Measurements from ENCODE around the gene CASP10. TPM values are rescaled to one million over a fixed set of nuclear protein-coding genes. Genes with fewer than 3 reads are reported as not detected.

CASP10 gene
- total and polyA plus RNA-seq, 2 of the 8 experiments (the other 6 are each of a cell fraction or from before 2014, with no cell fraction given) = 2.3 to 4.0 TPM

- 69% methylated on average over 4 of the region's 4 CpGs; no CpG with 5 or more reads in 1 of the 2 experiments for WGBS, 2 experiments (ENCODE audit: extremely low coverage in 1 of 2, insufficient coverage in 1 of 2, insufficient read length in 1 of 2, insufficient replicate concordance in 2 of 2, low coverage in 1 of 2, low lambda C conversion rate in 2 of 2, missing lambda C conversion rate in 1 of 2)
Observed at GRCh38 chr2:201246280-201246679, 63.3 kb downstream of the CASP10 start.

More at GRCh38 chr2:201246280-201246679, 63.3 kb downstream of the CASP10 start:
- H3K79me2 ChIP-seq (ENCODE audit: control insufficient read depth in 1 of 2, insufficient read depth in 2 of 2, low read length in 2 of 2) = no peaks in the 10 kb centered on the region
- H3K9me3 ChIP-seq (ENCODE audit: insufficient read depth in 2 of 2, low read depth in 1 of 2, low read length in 1 of 2) = no peaks in the 10 kb centered on the region
- no peak overlapping the region for H3K27ac ChIP-seq (ENCODE audit: low read depth, low read length)
- no peaks in the 10 kb centered on the region for H3K79me1 ChIP-seq (ENCODE audit: low read depth, low read length)
- no peak overlapping the region for H3K14ac ChIP-seq (ENCODE audit: insufficient read length)
- FAIRE-seq (no peak), DNase-seq (ENCODE audit: low read depth in 1 of 2, low spot score in 2 of 2) (no peak)
- H3K4me3 ChIP-seq (ENCODE audit: extremely low read depth in 1 of 4, insufficient read depth in 2 of 4, low read depth in 3 of 4, low read length in 4 of 4) = no peak overlapping the region
- H2AFZ ChIP-seq (ENCODE audit: low read length) = no peak overlapping the region
- ChIA-PET CTCF (ENCODE audit: partially characterized antibody) (interaction anchor here (1.5 to 1.6 kb wide), 2 partner anchors 14 to 29 kb away, joined by 5 to 7 read pairs; no protein-coding TSS in a partner anchor), POLR2A (ENCODE audit: partially characterized antibody) (no interaction called here)
- no peak overlapping the region for H3K9ac ChIP-seq (replicated peaks in 1 of 4; ENCODE audit: extremely low read depth in 1 of 4, low read depth in 3 of 4, low read length in 3 of 4)
- no peaks in the 10 kb centered on the region for H4K20me1 ChIP-seq (replicated peaks in 1 of 2; ENCODE audit: control insufficient read depth in 1 of 2, insufficient read depth in 2 of 2, low read length in 2 of 2)
- H3K4me1 ChIP-seq (replicated peaks in 1 of 4; ENCODE audit: control insufficient read depth in 3 of 4, insufficient read depth in 4 of 4, low read length in 3 of 4) = no peaks in the 10 kb centered on the region
- no peak overlapping the region for H2AK5ac ChIP-seq (ENCODE audit: low read depth, low read length)
- no peak overlapping the region for H2BK15ac ChIP-seq (ENCODE audit: low read length)
- no peak overlapping the region for H2BK12ac ChIP-seq (ENCODE audit: low read depth, low read length)
- no peaks in the 10 kb centered on the region for H3K27me3 ChIP-seq (replicated peaks in 1 of 4; ENCODE audit: control insufficient read depth in 3 of 4, extremely low read depth in 1 of 4, insufficient read depth in 3 of 4, low read length in 3 of 4)
- no peaks in the 10 kb centered on the region for H3K36me3 ChIP-seq (ENCODE audit: control insufficient read depth in 2 of 4, insufficient read depth in 4 of 4, low read length in 3 of 4)
- H4K91ac ChIP-seq (replicated peaks; ENCODE audit: insufficient read length, low read length) = no peak overlapping the region
- H3K4ac ChIP-seq (replicated peaks; ENCODE audit: insufficient read length, low read depth, low read length) = no peak overlapping the region
- H3K18ac ChIP-seq (ENCODE audit: extremely low read depth, low read length) = no peak overlapping the region
- no peaks in the 10 kb centered on the region for H3K23me2 ChIP-seq (ENCODE audit: low read depth, low read length)
- no peak overlapping the region for H4K5ac ChIP-seq (ENCODE audit: insufficient read length, low read depth, low read length)
- H2BK5ac ChIP-seq (ENCODE audit: low read depth, low read length) = no peak overlapping the region
- H2BK20ac ChIP-seq (ENCODE audit: low read length) = no peak overlapping the region
- no peak overlapping the region for H3K4me2 ChIP-seq (ENCODE audit: insufficient read depth in 1 of 2, low read depth in 2 of 2, low read length in 2 of 2)
- H3K23ac ChIP-seq (ENCODE audit: insufficient read length) = no peak overlapping the region
- no peak overlapping the region for H4K8ac ChIP-seq (ENCODE audit: extremely low read depth, insufficient read depth, low read length)
- no peak overlapping the region for H3K56ac ChIP-seq (replicated peaks; ENCODE audit: insufficient read length, low read depth, low read length)
- no peak overlapping the region for H2BK120ac ChIP-seq (replicated peaks; ENCODE audit: low read depth, low read length)
- TF ChIP-seq CEBPB (IDR thresholded peaks at IDR 0.05; ENCODE audit: low read depth, low read length) = no peak
- no peak for TF ChIP-seq NRF1 (IDR thresholded peaks at IDR 0.05; ENCODE audit: low read depth, low read length)

Measured in H1 (cell line).